GM12865 (cell line): ENCODE results near the gene FAR2.
"Not testable (repeated sequence)": the region's sequence is repeated elsewhere in the genome, so short reads cannot be mapped to it uniquely, and the experiment has no call there.

ENCODE experiments used
- DNase-seq: peaks from one replicate; pipeline ENCODE4 v3.0.0; 2010; ENCODE audit warnings: low read depth
- H3K4me3 ChIP-seq: 2 replicates; pipeline ENCODE4 v1.5.1; 2011; ENCODE audit warnings: mild to moderate bottlenecking, low read depth, low read length, control low read depth
- CTCF ChIP-seq: IDR thresholded peaks from 2 replicates; pipeline ENCODE4 v1.5.1; 2011; ENCODE audit warnings: low read length, control low read depth, low read depth, inconsistent platforms; ENCODE audit not compliant: insufficient read depth; ENCODE audit errors: missing control alignments

The FAR2 gene

GRCh38 chr12:29283969-29284700, 135.1 kb downstream of the FAR2 start:
- TF ChIP-seq CTCF, result no peak
- H3K4me3 ChIP-seq, result no peak overlapping the region
- DNase-seq, result no peak

DNA sequence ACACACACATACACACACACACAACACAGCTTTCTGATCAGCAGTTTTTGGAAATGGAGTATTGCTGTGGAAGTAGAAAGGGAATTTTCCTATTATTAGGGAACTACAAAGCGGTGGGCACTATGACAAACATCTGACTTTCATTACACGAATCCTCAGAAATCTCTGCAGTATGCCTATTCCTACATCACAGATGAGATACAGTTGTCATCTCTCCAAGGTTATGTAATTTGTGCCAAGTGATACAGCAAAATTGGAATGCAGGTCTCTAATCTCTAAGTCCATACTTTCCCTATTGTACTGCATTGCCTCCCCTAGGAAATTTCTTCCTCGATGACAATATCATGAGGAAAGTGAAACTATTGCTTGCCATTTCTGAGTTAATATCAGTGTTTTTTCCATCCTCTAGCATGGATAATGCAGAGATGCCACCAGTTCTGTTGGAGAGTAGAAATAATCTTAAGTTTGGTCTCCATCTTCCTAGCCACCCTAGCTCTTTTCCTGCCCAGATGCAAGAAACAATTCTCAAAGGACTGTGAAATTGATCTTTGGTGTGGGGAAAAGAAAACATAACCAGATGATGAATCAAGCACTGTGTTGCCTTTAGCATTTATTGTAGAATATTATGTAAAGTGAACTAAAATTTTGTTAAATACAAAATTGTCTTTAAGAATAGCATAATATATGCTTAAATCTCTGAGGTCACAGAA, 137.2 kb downstream of the FAR2 start:
- no peak for DNase-seq
- no peak for TF ChIP-seq CTCF
- no peak overlapping the region for H3K4me3 ChIP-seq

- H3K4me3 ChIP-seq, result no peak overlapping the region
- no peak for TF ChIP-seq CTCF
- no peak for DNase-seq
These were observed 138.5 kb downstream of the FAR2 start for GRCh38 chr12:29287622-29288021.

GRCh38 chr12:29288031-29288430, 139.0 kb downstream of the FAR2 start:
- no peak for DNase-seq
- no peak for TF ChIP-seq CTCF

GRCh38 chr12:29290475-29290874, 141.4 kb downstream of the FAR2 start:
- not testable (repeated sequence) for DNase-seq, H3K4me3 ChIP-seq

More at GRCh38 chr12:29288031-29288430, 139.0 kb downstream of the FAR2 start:
- H3K4me3 ChIP-seq, result no peak overlapping the region

DNA sequence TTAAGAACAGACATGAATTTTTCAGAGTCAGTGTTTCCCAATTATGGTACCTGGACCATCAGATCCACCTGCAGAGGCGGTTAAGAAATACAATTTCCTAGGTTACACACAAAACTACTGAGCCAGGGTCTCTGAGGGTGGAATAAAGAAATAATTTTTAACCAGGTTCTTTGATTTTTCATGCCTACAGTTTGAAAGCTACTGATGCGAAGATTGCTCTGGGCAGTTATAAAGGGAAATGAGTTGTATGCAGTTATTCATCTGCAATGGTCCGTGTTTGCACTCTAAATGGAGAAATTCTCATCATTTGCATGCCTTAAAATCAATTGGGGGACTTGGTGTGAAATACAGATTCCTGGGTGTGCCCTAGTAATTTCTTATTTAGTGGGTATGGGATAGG, 142.1 kb downstream of the FAR2 start:
- DNase-seq, result no peak

DNA sequence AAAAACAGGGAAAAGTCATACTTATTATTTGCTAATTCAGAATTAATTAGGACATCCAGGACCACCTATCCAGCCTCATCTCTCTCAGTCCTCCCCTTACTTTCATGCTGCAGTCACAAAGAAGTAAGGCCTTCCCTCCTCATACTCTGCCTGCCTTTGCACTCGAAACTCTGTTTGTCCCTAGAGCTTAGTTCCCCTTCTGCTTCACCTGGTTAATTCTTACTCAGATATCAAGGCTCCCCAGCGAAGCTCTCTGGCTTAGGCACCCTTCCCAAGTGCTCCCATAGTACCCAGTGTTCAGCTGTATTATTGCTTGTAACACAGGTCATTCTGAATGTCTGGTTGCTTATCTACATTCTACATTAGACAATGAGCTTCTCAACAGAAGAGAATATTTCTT, 150.6 kb downstream of the FAR2 start:
- DNase-seq, result no peak
- TF ChIP-seq CTCF, result no peak
- H3K4me3 ChIP-seq, result no peak overlapping the region

More for the DNA sequence above, 142.1 kb downstream of the FAR2 start:
- no peak overlapping the region for H3K4me3 ChIP-seq
- no peak for TF ChIP-seq CTCF
